Measurements from ENCODE around the gene RNU1-3.

RNU1-3 gene

GRCh38 chr1:16617778-16618580 lies 48.8 kb downstream of the RNU1-3 start:
- Histone ChIP-seq H3F3A (ENCODE audit: low read depth) (no peaks in the 10 kb centered on the region), H3K9ac (ENCODE audit: low read depth, low read length, poor library complexity, severe bottlenecking) (no peak overlapping the region), H3K79me2 (ENCODE audit: insufficient read depth, low read length) (peaks cover under 1% of the 10 kb centered on the region; the same call in 1 of the 2 replicates), H3K36me3 (ENCODE audit: insufficient read depth, low read length) (no peaks in the 10 kb centered on the region; the same call in 1 of the 2 replicates), H4K20me1 (ENCODE audit: insufficient read depth, low read length, poor library complexity, severe bottlenecking) (no peaks in the 10 kb centered on the region), H3K4me2 (ENCODE audit: low read depth, low read length, poor library complexity, severe bottlenecking) (no peak overlapping the region), H3K27me3 (ENCODE audit: insufficient read depth, low read length, poor library complexity, severe bottlenecking) (no peaks in the 10 kb centered on the region), H3K9me2 (replicated peaks; ENCODE audit: low read depth, low read length) (no peaks in the 10 kb centered on the region), H3K4me3 (ENCODE audit: low read length, poor library complexity, severe bottlenecking) (no peak overlapping the region), H3K4me1 (ENCODE audit: insufficient read depth, low read length, poor library complexity, severe bottlenecking) (peaks cover 11% of the 10 kb centered on the region), H3K9me3 (ENCODE audit: insufficient read depth, low read depth, low read length) (no peaks in the 10 kb centered on the region), H2AFZ (ENCODE audit: low read length) (no peak overlapping the region)
- TF ChIP-seq CTCF (conservative IDR thresholded peaks at IDR 0.05; ENCODE audit: low read length): no peak
- TF ChIP-seq EZH2phosphoT487 (IDR thresholded peaks at IDR 0.05; ENCODE audit: borderline replicate concordance): no peak

DNA sequence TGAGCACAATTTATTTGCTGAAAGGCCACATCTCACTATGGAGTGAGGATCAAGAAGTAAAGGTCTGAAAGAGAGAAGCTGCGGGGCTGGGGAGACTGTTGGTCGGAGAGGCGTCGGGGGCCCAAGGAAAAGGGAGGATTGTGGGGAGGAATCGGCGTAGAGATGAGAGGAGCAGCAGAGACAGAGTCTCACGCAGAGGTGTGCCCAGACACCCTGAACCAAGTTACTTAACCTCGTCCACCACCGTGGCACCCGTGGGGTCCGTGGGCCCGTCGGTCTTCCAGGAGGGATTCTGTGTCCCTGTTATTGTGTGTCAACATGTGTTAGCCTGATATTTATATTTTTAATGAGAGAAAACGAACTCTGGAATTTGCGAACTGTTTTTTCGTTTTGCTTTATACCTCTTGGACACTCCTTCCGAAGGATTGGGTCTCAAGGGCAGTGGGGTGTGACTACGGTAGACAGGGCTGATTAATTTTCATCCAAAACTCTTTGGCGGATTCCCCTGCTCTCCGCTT lies 49.6 kb downstream of the RNU1-3 start:
- Histone ChIP-seq H3K9me3 (ENCODE audit: insufficient read depth, low read depth, low read length) (no peaks in the 10 kb centered on the region), H2AFZ (ENCODE audit: low read length) (no peak overlapping the region), H3F3A (ENCODE audit: low read depth) (no peaks in the 10 kb centered on the region), H3K9ac (ENCODE audit: low read depth, low read length, poor library complexity, severe bottlenecking) (no peak overlapping the region), H3K9me2 (replicated peaks; ENCODE audit: low read depth, low read length) (no peaks in the 10 kb centered on the region), H3K79me2 (ENCODE audit: insufficient read depth, low read length) (peaks cover 8% of the 10 kb centered on the region), H3K4me2 (ENCODE audit: low read depth, low read length, poor library complexity, severe bottlenecking) (no peak overlapping the region), H3K4me1 (ENCODE audit: insufficient read depth, low read length, poor library complexity, severe bottlenecking) (peaks cover 17% of the 10 kb centered on the region), H3K36me3 (ENCODE audit: insufficient read depth, low read length) (no peaks in the 10 kb centered on the region; the same call in 1 of the 2 replicates), H4K20me1 (ENCODE audit: insufficient read depth, low read length, poor library complexity, severe bottlenecking) (peaks cover 7% of the 10 kb centered on the region), H3K4me3 (ENCODE audit: low read length, poor library complexity, severe bottlenecking) (no peak overlapping the region), H3K27me3 (ENCODE audit: insufficient read depth, low read length, poor library complexity, severe bottlenecking) (no peaks in the 10 kb centered on the region)
- TF ChIP-seq EZH2phosphoT487 (IDR thresholded peaks at IDR 0.05; ENCODE audit: borderline replicate concordance) (no peak), CTCF (conservative IDR thresholded peaks at IDR 0.05; ENCODE audit: low read length) (no peak)
